HG02610 (cell line): ENCODE results near the gene ZNF423.

ENCODE experiments used
- ATAC-seq: cut with Tn5 transposase; IDR thresholded peaks from one replicate; pipeline ENCODE4 v1.9.1; 2021; ENCODE audit warnings: mild to moderate bottlenecking, moderate library complexity; ENCODE audit not compliant: unreplicated experiment

Gene ZNF423

DNA sequence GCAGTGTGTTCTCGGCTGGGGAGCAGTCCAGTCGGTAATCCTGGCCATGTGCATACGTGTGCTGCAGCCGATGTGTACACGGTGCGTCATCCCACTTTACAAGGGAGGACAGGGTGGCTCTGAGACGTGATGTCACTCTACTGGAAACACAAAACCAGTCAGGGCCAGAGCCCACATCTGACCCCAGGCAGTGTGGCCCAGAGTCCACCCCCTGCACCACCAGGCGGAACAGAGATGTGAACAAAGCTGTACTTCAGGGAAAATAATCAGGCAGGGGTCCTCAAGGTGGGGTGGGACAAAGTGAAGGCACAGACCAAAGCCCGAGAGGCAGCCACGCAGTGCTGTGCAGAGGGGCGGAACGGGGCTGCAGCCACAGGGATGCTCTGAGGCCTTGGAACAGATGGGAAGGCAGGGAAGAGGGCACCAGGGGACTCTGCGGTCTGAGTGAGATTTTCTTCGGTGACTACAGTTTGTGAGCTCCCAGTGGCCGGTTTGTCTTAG lies 181.5 kb downstream of the ZNF423 start:
- no peak for ATAC-seq

DNA sequence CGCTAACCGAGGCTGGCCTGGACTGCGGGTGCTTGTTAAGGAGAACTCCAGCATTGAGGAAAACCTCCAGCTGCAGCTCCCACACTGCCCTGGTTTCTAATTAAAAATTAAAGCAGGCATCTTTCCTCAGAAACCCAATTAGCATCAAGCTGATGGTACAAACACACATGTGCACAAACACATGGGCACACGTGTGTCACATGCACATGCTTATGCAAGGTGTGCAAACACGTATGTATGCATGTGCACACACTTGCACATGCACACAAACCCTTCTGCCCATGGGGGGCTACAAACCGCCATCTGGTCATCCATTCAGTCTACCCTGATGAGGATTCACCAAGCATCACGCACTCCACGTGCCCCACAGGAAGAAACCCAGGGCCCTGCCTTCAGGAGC lies 182.5 kb downstream of the ZNF423 start:
- no peak for ATAC-seq

DNA sequence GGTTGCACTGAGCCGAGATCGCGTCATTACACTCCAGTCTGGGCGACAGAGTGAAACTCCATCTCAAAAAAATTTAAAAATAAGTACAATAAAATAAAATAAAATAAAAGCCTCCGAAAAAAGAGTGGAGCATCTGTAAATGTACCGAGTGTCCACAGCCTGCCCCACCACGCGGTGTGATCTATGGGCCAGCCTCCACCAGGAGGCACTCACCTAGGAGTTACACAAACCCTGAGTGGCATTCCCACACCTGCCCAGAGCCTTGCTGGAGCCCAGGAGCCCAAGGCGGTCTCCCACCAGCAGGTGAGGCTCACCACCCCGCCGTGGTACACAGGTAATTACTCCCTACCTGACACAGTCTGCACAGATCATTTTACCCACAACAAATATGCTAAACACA lies 183.2 kb downstream of the ZNF423 start:
- no peak for ATAC-seq

DNA sequence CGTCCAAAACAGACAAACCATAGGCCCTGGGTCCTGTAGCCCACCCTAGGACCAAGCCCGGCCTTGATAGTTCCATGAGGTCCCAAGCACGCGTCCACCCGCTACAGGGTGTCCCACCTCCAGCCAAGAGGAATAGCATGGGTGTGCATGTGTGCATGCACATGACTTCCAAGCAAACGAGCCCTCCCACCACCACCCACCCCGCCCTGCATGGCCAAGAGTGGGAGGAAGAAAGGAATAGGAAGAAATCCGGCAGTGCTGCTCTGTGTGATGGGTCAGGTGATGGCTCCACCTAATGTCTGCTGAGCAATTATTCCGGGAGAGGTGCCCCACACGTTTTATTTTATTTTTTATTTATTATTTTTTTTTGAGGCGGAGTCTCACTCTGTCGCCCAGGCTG lies 184.6 kb downstream of the ZNF423 start:
- ATAC-seq, result no peak

DNA sequence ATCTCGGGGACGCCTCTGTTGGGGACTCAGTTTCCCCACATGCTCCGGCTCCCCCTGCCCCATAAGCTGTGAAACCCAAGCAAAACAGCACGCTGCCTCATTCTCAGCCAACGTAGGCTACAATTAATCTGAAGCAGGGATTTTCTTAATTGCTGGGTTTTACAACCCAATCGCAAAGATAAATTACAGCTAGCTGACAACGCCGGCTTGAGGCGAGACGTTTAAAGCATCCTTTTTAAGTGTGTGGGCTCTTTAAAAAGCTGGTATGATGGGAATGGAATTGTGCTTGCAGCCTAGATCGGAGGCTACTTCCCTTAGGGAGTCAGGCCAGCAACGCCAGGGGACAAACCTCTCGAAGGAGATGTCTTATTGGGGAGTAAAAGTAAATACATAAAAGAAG lies 185.3 kb downstream of the ZNF423 start:
- ATAC-seq, result no peak

DNA sequence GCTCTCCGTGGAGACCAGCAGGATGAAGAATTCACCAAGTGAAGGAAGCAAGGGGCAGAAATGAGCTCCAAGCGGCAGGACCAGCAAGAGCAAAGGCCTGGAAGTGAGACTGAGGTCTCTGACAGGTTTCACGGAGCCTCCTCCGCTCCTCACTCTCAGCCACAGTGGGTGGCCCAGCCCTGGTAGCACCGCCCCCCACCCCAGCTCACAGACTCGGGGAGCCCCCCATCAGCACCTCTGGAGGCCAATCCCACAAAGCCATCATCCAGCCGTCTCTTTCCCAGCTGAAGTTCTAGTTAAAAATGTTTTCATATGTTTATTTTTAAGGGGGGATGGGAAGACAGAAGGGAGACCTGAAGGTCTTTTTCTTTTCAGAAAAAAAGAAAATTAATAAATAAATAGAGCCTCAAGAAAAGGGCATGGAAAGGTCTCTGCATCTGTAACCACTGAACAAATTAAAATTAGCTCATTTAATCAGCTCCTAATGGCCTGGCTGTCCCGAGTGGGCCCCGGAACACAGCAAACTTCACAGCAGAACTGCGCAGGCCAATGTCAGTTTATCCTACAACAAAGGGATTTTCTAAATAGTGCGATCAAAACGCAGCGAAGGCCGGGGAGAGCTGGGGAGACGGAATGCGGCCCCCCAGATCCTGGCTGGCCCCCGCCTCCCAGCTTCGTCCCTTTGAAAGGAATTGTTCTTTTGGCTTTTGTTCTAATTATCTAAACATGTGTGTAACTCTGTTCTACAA lies 190.3 kb downstream of the ZNF423 start:
- no peak for ATAC-seq

DNA sequence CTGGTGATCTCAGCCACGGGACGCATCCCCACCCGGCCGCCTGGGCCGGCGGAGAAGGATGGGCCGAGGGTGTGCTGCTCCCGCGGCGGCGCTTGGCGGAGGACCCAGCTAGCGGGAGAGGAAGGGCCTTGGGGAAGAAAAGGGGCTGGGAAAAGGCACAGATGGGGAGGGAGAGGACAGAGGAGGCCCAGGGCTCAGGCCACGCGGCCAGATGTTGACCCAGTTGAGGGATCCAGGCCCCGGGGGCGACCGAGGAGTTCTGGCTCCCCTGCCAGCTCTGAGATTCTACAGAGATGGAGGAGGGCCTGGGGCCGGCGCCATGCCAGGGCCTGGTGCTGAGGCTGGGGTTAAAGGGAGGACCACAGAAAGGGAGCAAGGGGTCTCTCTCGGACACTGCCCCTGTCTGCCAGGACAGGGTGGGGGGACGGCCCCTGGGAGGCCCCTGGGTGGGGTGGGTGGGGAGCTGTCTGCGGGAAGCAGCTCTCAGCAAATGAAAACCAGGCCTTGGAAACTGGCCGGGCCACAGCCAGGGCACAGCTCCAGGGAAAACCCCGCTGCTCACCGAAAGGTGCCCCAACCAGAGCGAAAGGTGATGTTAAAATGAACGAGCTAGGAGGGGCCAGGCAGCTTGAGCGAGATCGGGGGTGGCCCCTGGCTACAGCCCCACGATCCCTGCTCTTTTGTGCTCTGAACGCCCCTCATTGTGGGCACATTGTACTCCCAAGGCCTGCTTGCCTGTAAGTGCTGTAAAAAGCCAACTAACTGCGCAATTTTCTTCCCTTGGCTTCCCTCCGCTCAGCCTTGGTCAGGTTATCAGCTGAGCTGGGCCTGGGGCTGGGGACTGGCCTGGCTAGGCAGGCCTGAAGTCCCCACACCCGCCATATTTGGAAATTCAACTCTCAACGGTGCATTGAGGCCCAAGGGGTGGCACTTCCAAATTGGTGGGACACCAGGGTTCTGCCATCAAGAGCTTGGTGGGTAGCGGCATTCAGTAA lies 191.4 kb downstream of the ZNF423 start:
- no peak for ATAC-seq

DNA sequence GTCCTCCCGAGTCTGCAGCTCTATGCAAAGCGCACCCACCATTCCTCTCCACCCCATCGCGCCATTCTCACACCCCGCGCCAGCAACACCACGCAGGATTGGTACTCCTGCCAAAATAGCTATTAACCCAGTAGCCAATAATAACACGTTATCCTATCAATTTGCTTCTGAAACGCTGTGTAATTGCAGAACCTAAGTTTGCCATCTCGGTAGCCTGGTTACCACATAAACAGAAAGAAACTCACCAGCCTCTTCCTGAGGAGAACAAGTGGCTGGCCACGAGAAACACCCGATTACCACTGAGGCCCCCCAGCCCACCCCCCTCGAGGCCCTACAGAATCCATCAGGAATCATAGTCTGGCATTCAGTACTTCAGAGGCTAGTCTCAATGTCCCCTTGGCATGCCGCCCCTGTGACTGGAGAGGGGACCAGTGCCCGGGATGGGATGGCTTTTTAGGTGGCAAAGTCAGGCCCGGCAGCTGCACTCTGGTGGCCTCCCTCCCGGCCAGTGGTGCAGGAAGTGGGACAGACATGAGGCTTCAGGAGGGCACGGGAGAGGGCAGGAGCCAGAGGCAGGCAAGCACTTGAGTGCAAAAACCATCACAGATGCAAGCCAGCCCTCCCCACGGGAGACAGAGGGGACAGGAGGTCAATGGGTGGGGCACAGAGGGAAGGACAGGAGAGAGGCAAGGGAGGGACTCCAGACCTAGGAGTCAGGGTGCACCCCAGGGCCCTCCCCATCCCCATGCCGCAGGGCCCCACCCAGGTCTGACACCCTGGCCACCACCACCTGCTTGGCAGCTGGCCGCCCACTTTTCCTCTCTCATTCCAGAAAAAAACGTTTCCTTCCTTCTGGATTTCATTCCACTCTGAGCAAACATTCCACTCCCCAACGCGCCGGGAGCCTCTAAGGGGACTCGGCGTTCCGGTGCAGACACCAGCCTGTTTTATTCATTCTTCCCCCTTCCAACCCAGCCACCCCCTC lies 192.5 kb downstream of the ZNF423 start:
- ATAC-seq, result no peak

DNA sequence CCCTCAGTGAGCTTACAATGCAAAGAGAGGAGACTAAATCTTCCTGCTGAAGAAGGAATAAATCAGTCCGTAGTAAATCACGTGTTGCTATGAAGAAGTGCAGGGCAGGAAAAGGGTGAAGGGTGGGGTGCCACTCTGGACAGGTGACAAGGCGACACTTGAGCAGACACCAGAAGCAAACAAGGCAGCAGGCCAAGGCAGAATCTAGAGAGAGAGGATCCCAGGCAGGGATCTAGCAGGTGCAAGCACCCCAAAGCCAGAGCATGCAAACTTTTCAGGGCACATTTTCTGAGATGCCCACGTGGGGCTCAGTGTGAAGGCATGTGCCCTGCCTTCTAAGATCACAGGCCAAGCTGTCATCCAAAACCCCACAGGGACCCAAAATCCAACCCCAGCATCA lies 193.3 kb downstream of the ZNF423 start:
- no peak for ATAC-seq

DNA sequence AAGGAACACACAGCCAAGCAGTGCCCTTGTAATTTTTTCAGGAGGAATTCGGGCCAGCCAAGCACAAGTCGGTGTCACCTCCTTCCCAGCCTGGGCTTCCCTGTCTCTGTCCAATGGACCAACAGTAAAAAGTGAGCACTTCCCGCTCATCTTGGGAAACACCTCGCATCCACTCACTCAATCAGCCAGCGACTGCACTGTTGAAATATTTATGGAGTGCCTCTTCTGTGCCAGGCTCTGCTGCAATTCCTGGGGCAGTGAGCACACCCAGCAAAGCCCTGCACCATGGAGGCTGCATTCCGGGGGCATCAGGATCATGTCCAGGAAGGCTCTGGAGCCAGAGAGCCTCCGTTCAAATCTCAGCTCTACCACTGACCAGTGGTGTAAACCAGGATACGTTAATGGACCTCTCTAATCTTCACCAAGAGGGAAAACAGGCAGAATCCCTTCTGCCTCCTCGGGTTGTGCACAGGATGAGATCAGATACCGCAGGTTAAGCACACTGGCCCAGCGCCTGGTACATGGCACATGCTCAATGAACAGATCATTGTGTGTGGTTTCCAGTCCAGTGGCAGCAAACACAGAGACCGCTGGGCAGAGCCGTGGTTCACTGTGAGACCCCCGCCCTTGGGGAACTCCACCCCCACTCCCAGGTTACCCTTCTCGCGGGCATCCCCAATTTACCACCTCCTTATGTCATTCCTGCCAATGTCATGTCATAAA lies 194.3 kb downstream of the ZNF423 start:
- ATAC-seq, result no peak

DNA sequence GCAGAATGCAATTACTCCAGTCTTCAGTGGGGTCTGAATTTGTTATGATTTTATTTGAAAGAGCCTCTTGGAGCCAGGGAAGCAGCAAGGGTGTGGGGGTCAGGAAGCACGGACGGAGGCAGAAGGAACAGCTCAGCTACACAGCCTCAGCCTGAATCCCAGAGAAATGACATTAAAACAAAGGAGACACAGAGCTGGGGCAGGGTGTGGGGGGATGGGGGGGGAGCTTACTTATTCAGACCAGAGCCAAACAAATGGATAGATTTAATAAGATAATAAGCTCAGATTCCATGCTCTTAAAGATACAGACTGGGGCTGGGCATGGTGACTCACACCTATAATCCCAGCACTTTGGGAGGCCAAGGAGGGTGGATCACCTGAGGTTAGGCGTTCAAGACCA lies 195.3 kb downstream of the ZNF423 start:
- ATAC-seq, result no peak

DNA sequence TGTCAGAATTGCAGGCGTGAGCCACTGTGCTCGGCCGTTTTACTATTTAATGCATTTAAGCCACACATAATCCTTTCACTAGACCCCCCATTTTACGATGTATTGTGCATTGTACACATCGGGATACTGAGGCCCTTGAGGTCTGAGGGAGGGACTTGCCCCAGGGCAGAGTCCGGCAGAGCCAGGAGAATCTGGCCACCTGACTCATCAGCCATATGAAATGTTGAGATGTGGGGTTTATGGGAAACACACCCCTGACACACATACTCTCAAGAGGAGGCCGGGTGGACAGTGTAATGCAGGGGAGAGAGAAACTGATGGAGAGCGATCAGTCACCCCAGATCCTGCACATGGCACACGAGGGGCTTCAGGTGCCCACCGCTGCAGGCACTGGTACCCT lies 196.6 kb downstream of the ZNF423 start:
- no peak for ATAC-seq

DNA sequence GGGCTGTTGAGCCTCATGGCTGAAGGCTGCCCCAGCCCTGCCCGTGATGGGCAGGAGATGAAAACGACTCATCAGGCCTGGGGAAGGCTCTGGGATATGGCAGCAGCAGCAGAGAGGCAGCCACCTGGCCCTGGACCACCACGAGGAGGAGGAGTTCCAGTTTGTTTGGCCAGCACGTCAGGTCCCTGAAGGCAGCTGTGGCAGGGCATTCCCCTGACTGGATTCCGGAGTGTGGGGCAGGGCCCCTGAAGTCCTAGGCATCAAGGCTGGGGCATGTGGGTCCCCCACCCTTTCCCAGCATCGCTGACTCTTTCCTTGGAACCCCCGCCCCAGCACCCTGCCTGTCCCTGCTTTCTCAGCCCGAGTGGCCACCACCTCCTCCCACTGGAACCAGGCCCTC lies 197.4 kb downstream of the ZNF423 start:
- ATAC-seq, result no peak

DNA sequence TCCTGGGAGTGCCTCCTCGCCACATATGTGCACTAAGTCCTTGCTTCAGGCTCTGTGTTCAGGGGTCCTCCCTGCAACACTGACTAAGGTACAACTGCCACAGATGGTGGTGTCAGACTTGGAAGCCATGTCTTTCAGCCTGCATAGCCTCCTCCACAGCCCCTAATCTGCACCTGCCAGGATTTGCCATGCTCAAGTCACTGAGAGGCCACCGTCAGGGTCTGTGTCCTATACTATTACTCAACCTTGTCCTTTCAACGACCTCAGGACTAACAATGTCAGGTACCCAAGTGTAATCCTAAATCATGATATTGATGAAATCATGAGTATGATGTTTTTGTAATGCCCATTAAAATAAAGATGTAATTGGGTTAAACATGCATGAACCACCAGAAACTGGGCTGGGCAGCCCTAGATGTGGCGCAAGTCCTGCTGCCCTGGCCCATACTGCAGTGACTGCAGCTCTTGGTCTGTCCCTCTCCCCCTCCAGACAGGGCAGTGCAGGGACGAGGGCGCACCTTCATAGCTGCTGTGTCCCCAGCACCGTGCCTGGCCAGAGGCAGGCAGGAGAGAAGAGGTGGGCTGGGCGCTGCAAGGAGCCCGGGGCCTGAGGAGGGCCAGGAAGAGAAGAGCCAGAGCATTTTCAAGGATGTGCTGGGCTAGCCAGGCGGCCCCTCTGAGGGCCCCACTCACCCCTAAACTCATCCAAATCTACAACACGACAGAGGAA lies 198.0 kb downstream of the ZNF423 start:
- ATAC-seq, result no peak

DNA sequence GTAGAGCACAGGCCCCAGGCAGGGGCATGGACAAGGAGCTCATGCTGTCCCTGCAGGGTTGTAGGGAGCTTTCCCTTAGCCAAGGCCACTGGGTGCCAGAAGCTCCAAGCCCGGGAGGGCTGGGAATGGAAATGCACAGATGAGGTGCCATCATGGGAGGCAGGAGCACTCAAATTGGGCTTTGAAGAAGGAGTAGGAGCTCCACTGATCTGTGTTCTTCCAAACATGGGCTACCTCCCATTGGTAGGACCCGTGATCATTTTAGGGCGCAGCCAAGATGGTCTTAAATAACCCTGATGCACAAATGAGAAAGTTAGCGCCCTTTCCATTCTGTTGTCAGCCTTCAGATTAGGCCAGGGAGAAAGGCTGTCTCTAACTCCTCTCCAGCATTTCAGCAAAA lies 201.5 kb downstream of the ZNF423 start:
- no peak for ATAC-seq

DNA sequence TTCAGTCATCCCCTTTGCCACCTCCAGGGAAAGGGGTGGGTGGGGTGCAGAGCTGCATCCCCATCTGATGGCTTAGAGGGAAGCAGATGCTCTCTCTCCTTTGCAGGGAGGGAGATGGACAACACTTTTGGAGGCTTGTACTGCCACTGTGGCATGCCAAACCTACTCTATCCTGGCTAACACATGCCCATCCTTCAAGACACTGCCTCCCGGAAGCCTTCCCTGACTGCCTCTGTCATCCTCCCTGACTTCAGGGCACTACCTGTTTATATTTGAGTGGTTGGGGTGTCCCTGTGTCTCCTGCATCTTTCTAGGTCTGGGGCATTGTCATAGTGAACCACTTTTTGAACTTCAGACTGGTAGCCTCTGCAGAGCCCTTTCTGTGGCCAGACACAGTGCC lies 202.3 kb downstream of the ZNF423 start:
- no peak for ATAC-seq

DNA sequence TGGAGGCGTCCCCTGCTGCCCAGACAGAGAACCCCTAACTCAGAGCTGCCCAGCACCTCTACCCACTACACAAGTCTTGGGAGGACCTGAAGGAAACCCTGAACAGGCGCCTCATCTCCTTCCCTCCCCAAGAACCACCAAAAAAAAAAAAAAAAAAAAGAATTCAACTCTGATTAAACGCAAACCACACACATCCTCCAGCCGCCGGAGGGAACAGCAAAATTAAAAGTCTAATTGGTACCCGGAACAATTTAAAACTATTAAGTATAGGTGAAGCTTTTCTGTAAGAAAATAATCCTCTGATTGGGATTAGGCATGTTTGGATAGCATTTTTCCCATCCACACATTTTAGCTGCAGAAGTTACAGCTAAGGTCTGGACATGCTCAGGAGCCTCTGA lies 202.7 kb downstream of the ZNF423 start:
- no peak for ATAC-seq

DNA sequence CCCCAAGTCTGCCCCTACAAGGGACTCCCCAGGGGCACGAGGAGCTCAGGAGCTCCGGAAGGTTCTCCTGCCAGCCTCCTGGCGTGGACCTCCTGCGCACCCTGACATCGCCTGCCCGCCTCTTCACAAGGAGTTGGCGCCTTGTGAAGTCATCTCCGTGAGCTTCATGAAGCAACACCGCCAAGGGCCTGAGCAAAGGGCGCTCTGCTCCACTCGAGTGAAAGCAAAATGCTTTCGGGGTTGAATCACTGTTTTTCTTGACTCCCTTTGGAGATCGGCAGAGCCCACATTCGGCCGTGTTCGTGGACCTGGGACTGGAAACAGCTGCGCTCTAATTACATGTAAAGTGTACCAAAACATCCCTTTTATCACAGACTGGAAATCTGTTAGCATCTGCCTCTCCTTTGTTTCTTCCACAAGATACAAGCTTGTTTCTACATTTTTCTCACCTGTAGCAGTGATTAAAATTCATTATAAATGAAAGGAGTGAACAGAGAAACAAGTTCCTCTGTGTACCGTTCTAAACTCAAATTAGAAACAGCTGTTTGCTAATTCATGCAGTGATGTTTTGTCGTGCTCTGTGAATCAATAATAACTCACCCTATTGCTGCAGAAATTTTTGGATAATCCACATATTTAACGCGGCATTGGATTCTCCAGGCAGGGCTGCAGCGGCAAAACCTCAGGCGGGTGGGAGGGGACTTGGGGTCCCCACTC lies 203.3 kb downstream of the ZNF423 start:
- ATAC-seq, result no peak

DNA sequence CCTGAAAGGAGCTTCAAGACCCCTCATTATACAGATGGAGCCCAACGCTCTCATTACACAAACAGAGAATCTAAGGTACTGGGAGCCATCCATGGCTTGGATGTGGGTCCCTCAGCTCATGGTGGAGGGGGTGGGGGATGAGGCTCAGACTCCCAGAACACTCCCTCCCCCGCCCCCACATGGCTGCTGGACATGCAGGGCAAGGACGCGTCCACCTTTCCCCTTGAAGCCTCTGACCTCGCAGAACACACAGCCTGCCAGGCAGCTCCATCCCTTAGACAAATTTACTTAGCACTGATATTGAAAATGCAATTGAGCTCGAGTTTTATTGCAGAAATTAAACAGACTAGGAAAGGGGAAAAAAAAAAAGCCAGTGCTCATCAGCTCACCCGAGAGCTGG lies 203.9 kb downstream of the ZNF423 start:
- no peak for ATAC-seq
